Measurements from ENCODE around the gene HECTD4. TPM values are rescaled to one million over a fixed set of nuclear protein-coding genes. Genes with fewer than 3 reads are reported as not detected.

HECTD4 gene
- total RNA-seq, 2 experiments from 2014 or later, result 34.5 to 62.4 TPM

DNA sequence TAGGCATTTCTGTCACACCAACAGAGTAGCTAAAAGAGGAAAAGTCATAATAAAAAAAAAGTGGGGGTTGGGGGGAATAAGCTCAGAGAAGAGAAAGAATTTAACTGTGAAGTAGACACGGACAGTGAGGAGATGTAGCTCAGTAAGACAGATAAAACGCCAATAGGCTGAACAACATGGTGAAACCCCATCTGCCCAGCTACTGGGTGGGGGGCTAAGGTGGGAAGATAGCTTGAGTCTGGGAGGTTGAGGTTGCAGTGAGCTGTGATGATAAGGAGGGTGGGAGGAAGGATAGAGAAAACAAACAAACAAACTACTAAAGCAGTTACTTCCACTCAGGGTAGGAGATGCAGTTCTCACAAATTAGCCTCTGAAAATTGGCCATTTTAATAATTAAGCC lies 25.0 kb downstream of the HECTD4 start:
- H3K79me2 ChIP-seq (ENCODE audit: insufficient read depth, low read depth, low read length), result peaks cover 9% of the 10 kb centered on the region; the same call in 1 of the 2 replicates
- no peaks in the 10 kb centered on the region for H4K20me1 ChIP-seq (ENCODE audit: insufficient read depth, low read length)
- no peak overlapping the region for H3K4me3 ChIP-seq (ENCODE audit: low read depth, low read length, poor library complexity, severe bottlenecking)
- intact Hi-C loops (cut with micrococcal nuclease; ENCODE audit: unreplicated experiment), result no loop called here
- H3K36me3 ChIP-seq (ENCODE audit: insufficient read depth, low read length), result no peaks in the 10 kb centered on the region
- CTCF ChIA-PET (ENCODE audit: unreplicated experiment), result no interaction called here
- H3K4me1 ChIP-seq (ENCODE audit: insufficient read depth, low read length, poor library complexity, severe bottlenecking), result no peaks in the 10 kb centered on the region
- POLR2A ChIA-PET, result interaction anchor here (0.6 to 1.0 kb wide), 2 partner anchors 24 to 29 kb away, joined by 3 to 9 read pairs; no protein-coding TSS in a partner anchor
- TF ChIP-seq, protein P1, sequence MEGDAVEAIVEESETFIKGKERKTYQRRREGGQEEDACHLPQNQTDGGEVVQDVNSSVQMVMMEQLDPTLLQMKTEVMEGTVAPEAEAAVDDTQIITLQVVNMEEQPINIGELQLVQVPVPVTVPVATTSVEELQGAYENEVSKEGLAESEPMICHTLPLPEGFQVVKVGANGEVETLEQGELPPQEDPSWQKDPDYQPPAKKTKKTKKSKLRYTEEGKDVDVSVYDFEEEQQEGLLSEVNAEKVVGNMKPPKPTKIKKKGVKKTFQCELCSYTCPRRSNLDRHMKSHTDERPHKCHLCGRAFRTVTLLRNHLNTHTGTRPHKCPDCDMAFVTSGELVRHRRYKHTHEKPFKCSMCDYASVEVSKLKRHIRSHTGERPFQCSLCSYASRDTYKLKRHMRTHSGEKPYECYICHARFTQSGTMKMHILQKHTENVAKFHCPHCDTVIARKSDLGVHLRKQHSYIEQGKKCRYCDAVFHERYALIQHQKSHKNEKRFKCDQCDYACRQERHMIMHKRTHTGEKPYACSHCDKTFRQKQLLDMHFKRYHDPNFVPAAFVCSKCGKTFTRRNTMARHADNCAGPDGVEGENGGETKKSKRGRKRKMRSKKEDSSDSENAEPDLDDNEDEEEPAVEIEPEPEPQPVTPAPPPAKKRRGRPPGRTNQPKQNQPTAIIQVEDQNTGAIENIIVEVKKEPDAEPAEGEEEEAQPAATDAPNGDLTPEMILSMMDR (conservative IDR thresholded peaks at IDR 0.05; ENCODE audit: low read length), result no peak
- TF ChIP-seq EZH2phosphoT487 (IDR thresholded peaks at IDR 0.05; ENCODE audit: borderline replicate concordance, low read depth, low read length), result no peak
- H3K9me3 ChIP-seq (ENCODE audit: low read length), result no peaks in the 10 kb centered on the region
- H2AFZ ChIP-seq (ENCODE audit: low read length), result no peak overlapping the region
- no peak overlapping the region for H3K4me2 ChIP-seq (ENCODE audit: low read length)
- no peak overlapping the region for H3K27ac ChIP-seq (ENCODE audit: low read depth, low read length, poor library complexity, severe bottlenecking)
- DNase-seq (ENCODE audit: low spot score), result no peak
- no peaks in the 10 kb centered on the region for H3K9me2 ChIP-seq (ENCODE audit: insufficient read depth, low read length)
- no TSS peak for BruUV-seq (replicated peaks)

- no TSS peak for BruUV-seq (replicated peaks)
- H3K27ac ChIP-seq (ENCODE audit: low read depth, low read length, poor library complexity, severe bottlenecking), result no peak overlapping the region
- H3K9me2 ChIP-seq (ENCODE audit: insufficient read depth, low read length), result no peaks in the 10 kb centered on the region
- H2AFZ ChIP-seq (ENCODE audit: low read length), result no peak overlapping the region
- intact Hi-C loops (cut with micrococcal nuclease; ENCODE audit: unreplicated experiment), result no loop called here
- H3K4me1 ChIP-seq (ENCODE audit: insufficient read depth, low read length, poor library complexity, severe bottlenecking), result no peaks in the 10 kb centered on the region
- POLR2A ChIA-PET, result interaction anchor here (1.0 kb wide), 1 partner anchor 76 kb away, joined by 3 read pairs; no protein-coding TSS in a partner anchor
- no peak overlapping the region for H3K4me3 ChIP-seq (ENCODE audit: low read depth, low read length, poor library complexity, severe bottlenecking)
- no peak for DNase-seq (ENCODE audit: low spot score)
- H3K79me2 ChIP-seq (ENCODE audit: insufficient read depth, low read depth, low read length), result 0 out of 2 replicates have a peak, but pooled peaks cover 5% of the 10 kb centered on the region
- no peak for TF ChIP-seq EZH2phosphoT487 (IDR thresholded peaks at IDR 0.05; ENCODE audit: borderline replicate concordance, low read depth, low read length)
- TF ChIP-seq, protein P1 (conservative IDR thresholded peaks at IDR 0.05; ENCODE audit: low read length), result no peak
- CTCF ChIA-PET (ENCODE audit: unreplicated experiment), result no interaction called here
- H3K4me2 ChIP-seq (ENCODE audit: low read length), result no peak overlapping the region
- H4K20me1 ChIP-seq (ENCODE audit: insufficient read depth, low read length), result 0 out of 2 replicates have a peak, but pooled peaks cover 5% of the 10 kb centered on the region
- H3K36me3 ChIP-seq (ENCODE audit: insufficient read depth, low read length), result no peaks in the 10 kb centered on the region
- no peaks in the 10 kb centered on the region for H3K9me3 ChIP-seq (ENCODE audit: low read length)
These were observed 27.8 kb downstream of the HECTD4 start for GRCh38 chr12:112354399-112354798.

- H3K27ac ChIP-seq (ENCODE audit: low read depth, low read length, poor library complexity, severe bottlenecking), result no peak overlapping the region
- no peak overlapping the region for H3K4me3 ChIP-seq (ENCODE audit: low read depth, low read length, poor library complexity, severe bottlenecking)
- H3K9me2 ChIP-seq (ENCODE audit: insufficient read depth, low read length), result no peaks in the 10 kb centered on the region
- no peak for DNase-seq (ENCODE audit: low spot score)
- H3K36me3 ChIP-seq (ENCODE audit: insufficient read depth, low read length), result no peaks in the 10 kb centered on the region
- H4K20me1 ChIP-seq (ENCODE audit: insufficient read depth, low read length), result 0 out of 2 replicates have a peak, but pooled peaks cover 5% of the 10 kb centered on the region
- no peak for TF ChIP-seq EZH2phosphoT487 (IDR thresholded peaks at IDR 0.05; ENCODE audit: borderline replicate concordance, low read depth, low read length)
- TF ChIP-seq, protein P1 (conservative IDR thresholded peaks at IDR 0.05; ENCODE audit: low read length), result no peak
- H3K79me2 ChIP-seq (ENCODE audit: insufficient read depth, low read depth, low read length), result 0 out of 2 replicates have a peak, but pooled peaks cover 5% of the 10 kb centered on the region
- H3K9me3 ChIP-seq (ENCODE audit: low read length), result no peaks in the 10 kb centered on the region
- H3K4me1 ChIP-seq (ENCODE audit: insufficient read depth, low read length, poor library complexity, severe bottlenecking), result no peaks in the 10 kb centered on the region
- BruUV-seq (replicated peaks), result no TSS peak
- intact Hi-C loops (cut with micrococcal nuclease; ENCODE audit: unreplicated experiment), result no loop called here
- no peak overlapping the region for H3K4me2 ChIP-seq (ENCODE audit: low read length)
- no peak overlapping the region for H2AFZ ChIP-seq (ENCODE audit: low read length)
- CTCF ChIA-PET (ENCODE audit: unreplicated experiment), result no interaction called here
- POLR2A ChIA-PET, result interaction anchor here (0.5 to 1.5 kb wide), 5 partner anchors 10 to 75 kb away, joined by 3 to 4 read pairs (median 3); no protein-coding TSS in a partner anchor
These were observed 28.8 kb downstream of the HECTD4 start for GRCh38 chr12:112353393-112353792.
